Measurements from ENCODE around the gene KCTD14. TPM values are rescaled to one million over a fixed set of nuclear protein-coding genes. Genes with fewer than 3 reads are reported as not detected.

KCTD14 gene
- total and polyA plus RNA-seq, 9 of the 15 experiments (the other 6 are each of a cell fraction or from before 2014, with no cell fraction given), result 0.04 to 0.30 (median 0.11) TPM; not detected in 2

GRCh38 chr11:77990981-77991380 is 32.1 kb downstream of the KCTD14 start:
- Histone ChIP-seq H3K4me1 (replicated peaks in 1 of 2; ENCODE audit: control insufficient read depth in 2 of 2, insufficient read depth in 2 of 2, low read length in 2 of 2) (peaks cover 4 to 6% of the 10 kb centered on the region in 2 experiments; a peak in 3 of 5 replicates), H3K27ac (ENCODE audit: extremely low read depth, low read depth, low read length) (no peak overlapping the region), H2AFZ (ENCODE audit: low read depth, low read length) (no peak overlapping the region), H3K27me3 (ENCODE audit: control insufficient read depth in 2 of 2, insufficient read depth in 2 of 2, low read length in 2 of 2) (no peaks in the 10 kb centered on the region), H3K9me1 (ENCODE audit: control insufficient read depth, insufficient read depth, low read length) (peaks cover 4% of the 10 kb centered on the region), H3K9me3 (replicated peaks; ENCODE audit: control insufficient read depth, insufficient read depth, low read depth, low read length) (no peaks in the 10 kb centered on the region), H3K36me3 (ENCODE audit: control insufficient read depth, insufficient read depth, low read length) (peaks cover 47% of the 10 kb centered on the region; the same call in 2 of the 3 replicates), H3K9ac (ENCODE audit: insufficient read depth in 1 of 2, low read depth in 2 of 2, low read length in 2 of 2) (no peak overlapping the region), H3K4me2 (ENCODE audit: insufficient read depth, low read length) (no peak overlapping the region), H3K4me3 (no peak overlapping the region), H3K79me2 (ENCODE audit: control insufficient read depth, insufficient read depth, low read length) (peaks cover 27% of the 10 kb centered on the region), H4K20me1 (replicated peaks; ENCODE audit: control insufficient read depth, insufficient read depth, low read length) (no peaks in the 10 kb centered on the region)
- CTCF ChIA-PET (ENCODE audit: low intra/inter-chr PET ratio), result no interaction called here
- ATAC-seq (no peak), FAIRE-seq (no peak), DNase-seq (ENCODE audit: extremely low read depth in 1 of 4, low spot score in 3 of 4) (no peak)
- 87% methylated on average over 5 of the region's 5 CpGs for WGBS (ENCODE audit: insufficient coverage, low coverage, missing lambda C conversion rate)
- no TSS peak for BruUV-seq (replicated peaks)
- intact Hi-C loops (cut with micrococcal nuclease) (no loop called here), in situ Hi-C loops (cut with MboI) (no loop called here)
- POLR2A ChIA-PET, result interaction anchor here (1.2 kb wide), 1 partner anchor 9 kb away, joined by 4 read pairs; no protein-coding TSS in a partner anchor
- no peak for TF ChIP-seq MCM7 (IDR thresholded peaks at IDR 0.05)
- TF ChIP-seq AFF1 (IDR thresholded peaks at IDR 0.05; ENCODE audit: low read depth in 1 of 2, partially characterized antibody in 2 of 2), result no peak
- TF ChIP-seq PML (IDR thresholded peaks at IDR 0.05; ENCODE audit: low read length), result no peak
- TF ChIP-seq FOXP4 (CRISPR knock-in tag; IDR thresholded peaks at IDR 0.05; ENCODE audit: borderline replicate concordance), result no peak
- TF ChIP-seq ZSCAN32 (CRISPR knock-in tag; IDR thresholded peaks at IDR 0.05), result no peak
- no peak for TF ChIP-seq CEBPB (tag; IDR thresholded peaks at IDR 0.05)
- TF ChIP-seq DPF2 (IDR thresholded peaks at IDR 0.05), result no peak
- no peak for TF ChIP-seq IRF2 (CRISPR knock-in tag; IDR thresholded peaks at IDR 0.05)
- no peak for TF ChIP-seq HNRNPH1 (optimal IDR thresholded peaks at IDR 0.05; ENCODE audit: low read depth, low read length)
- TF ChIP-seq FOXA1 (IDR thresholded peaks at IDR 0.05; ENCODE audit: borderline replicate concordance), result no peak
- TF ChIP-seq ZBTB43 (CRISPR knock-in tag; IDR thresholded peaks at IDR 0.05), result no peak
- TF ChIP-seq MLLT1 (IDR thresholded peaks at IDR 0.05), result no peak
- TF ChIP-seq HMGN3 (IDR thresholded peaks at IDR 0.05; ENCODE audit: borderline replicate concordance, extremely low read depth, insufficient read length, low read depth, low read length), result no peak
- TF ChIP-seq PHF21A (IDR thresholded peaks at IDR 0.05; ENCODE audit: borderline replicate concordance, low read depth), result no peak
- no peak for TF ChIP-seq BHLHE40 (IDR thresholded peaks at IDR 0.05; ENCODE audit: low read length)
- no peak for TF ChIP-seq ZNF780A (CRISPR knock-in tag; IDR thresholded peaks at IDR 0.05)
